CD14-positive monocyte (primary cell): ENCODE measurements around the gene SKOR1. TPM values are rescaled to one million over a fixed set of nuclear protein-coding genes. Genes with fewer than 3 reads are reported as not detected.
A peak's percentile ranks its signal among the peaks of the same experiment; 100 is the strongest.

Source experiments
- DNase-seq, 3 donors: peaks; one replicate each; pipeline ENCODE4 v3.0.0-alpha.2; 2011 to 2022
- H2AFZ ChIP-seq: 2 replicates; pipeline ENCODE4 v1.6.0; 2012; ENCODE audit warnings: mild to moderate bottlenecking, low read depth, low read length, inconsistent platforms; ENCODE audit not compliant: insufficient read depth, poor library complexity, severe bottlenecking
- H3K27ac ChIP-seq, 2 donors: 1 replicate in 1 of 2; 2 replicates in 1 of 2; pipeline ENCODE4 v1.5.1; 2012 to 2013; ENCODE audit warnings: low read length in 2 of 2, control low read depth in 1 of 2, inconsistent platforms in 1 of 2, low read depth in 1 of 2, mild to moderate bottlenecking in 1 of 2
- H3K27me3 ChIP-seq, 2 donors: one replicate each; pipeline versions ENCODE4 v1.6.0 to v1.6.1; 2011 to 2013; ENCODE audit warnings: low read length in 2 of 2; ENCODE audit not compliant: control insufficient read depth in 2 of 2, insufficient read depth in 2 of 2
- H3K36me3 ChIP-seq, 2 donors: replicated peaks in 1 of 2; 1 replicate in 1 of 2; 2 replicates in 1 of 2; pipeline versions ENCODE4 v1.5.1 to v1.6.1; 2012 to 2013; ENCODE audit warnings: low read length in 2 of 2, control low read depth in 1 of 2, inconsistent platforms in 1 of 2, mild to moderate bottlenecking in 1 of 2; ENCODE audit not compliant: insufficient read depth in 2 of 2, control insufficient read depth in 1 of 2
- H3K4me1 ChIP-seq, 2 donors: 1 replicate in 1 of 2; 2 replicates in 1 of 2; pipeline versions ENCODE4 v1.5.1 to v1.6.1; 2012 to 2013; ENCODE audit warnings: low read length in 2 of 2, control low read depth in 1 of 2, inconsistent platforms in 1 of 2, mild to moderate bottlenecking in 1 of 2, moderate library complexity in 1 of 2; ENCODE audit not compliant: insufficient read depth in 2 of 2, control insufficient read depth in 1 of 2
- H3K4me2 ChIP-seq: replicated peaks from 2 replicates; pipeline ENCODE3; 2012; ENCODE audit warnings: low read length, moderate library complexity, mild to moderate bottlenecking; ENCODE audit not compliant: poor library complexity, severe bottlenecking; ENCODE audit errors: extremely low read depth
- H3K4me3 ChIP-seq, 3 experiments: fragments of 200-600 bp in 1 of 3; sonication (generic) in 1 of 3; replicated peaks in 1 of 3; 1 replicate in 2 of 3; 2 replicates in 1 of 3; pipeline ENCODE4 v1.5.1; 2011 to 2013; ENCODE audit warnings: low read length in 3 of 3, mild to moderate bottlenecking in 3 of 3, control low read depth in 2 of 3, low read depth in 2 of 3, inconsistent platforms in 1 of 3, moderate library complexity in 1 of 3
- H3K79me2 ChIP-seq: 2 replicates; pipeline ENCODE4 v1.6.0; 2012; ENCODE audit warnings: mild to moderate bottlenecking, control low read depth, inconsistent platforms, low read length, moderate library complexity; ENCODE audit not compliant: insufficient read depth
- H3K9ac ChIP-seq: 2 replicates; pipeline ENCODE4 v1.6.0; 2017; ENCODE audit warnings: low read length, mild to moderate bottlenecking; ENCODE audit not compliant: insufficient read depth, poor library complexity, severe bottlenecking
- H3K9me3 ChIP-seq, 2 donors: replicated peaks in 1 of 2; 1 replicate in 1 of 2; 2 replicates in 1 of 2; pipeline versions ENCODE4 v1.5.1 to v1.6.1; 2012 to 2013; ENCODE audit warnings: low read length in 2 of 2, control low read depth in 1 of 2; ENCODE audit not compliant: control insufficient read depth in 1 of 2, insufficient read depth in 1 of 2
- H4K20me1 ChIP-seq: 2 replicates; pipeline ENCODE4 v1.6.0; 2012; ENCODE audit warnings: mild to moderate bottlenecking, low read length, control low read depth, moderate library complexity; ENCODE audit not compliant: insufficient read depth
- H3K27ac Mint-ChIP-seq, 7 donors: one replicate each; pipeline ENCODE4 v1.8.0; 2020; ENCODE audit warnings: mild to moderate bottlenecking in 7 of 7, mixed read lengths in 7 of 7, moderate library complexity in 6 of 7, inconsistent platforms in 2 of 7
- H3K27me3 Mint-ChIP-seq, 3 donors: one replicate each; pipeline ENCODE4 v1.8.0; 2021 to 2022; ENCODE audit warnings: low read depth in 3 of 3, mild to moderate bottlenecking in 3 of 3, mixed read lengths in 3 of 3, moderate library complexity in 3 of 3, inconsistent platforms in 1 of 3
- H3K36me3 Mint-ChIP-seq, 2 donors: one replicate each; pipeline ENCODE4 v1.8.0; 2020; ENCODE audit warnings: mixed read lengths in 2 of 2, inconsistent platforms in 1 of 2, mild to moderate bottlenecking in 1 of 2
- H3K4me1 Mint-ChIP-seq: one replicate; pipeline ENCODE4 v1.8.0; 2020; ENCODE audit warnings: mild to moderate bottlenecking, mixed read lengths
- H3K4me3 Mint-ChIP-seq, 2 donors: one replicate each; pipeline ENCODE4 v1.8.0; 2020; ENCODE audit warnings: mild to moderate bottlenecking in 2 of 2, mixed read lengths in 2 of 2, moderate library complexity in 1 of 2
- H3K9me3 Mint-ChIP-seq, 7 donors: one replicate each; pipeline ENCODE4 v1.8.0; 2020 to 2022; ENCODE audit warnings: mixed read lengths in 7 of 7, mild to moderate bottlenecking in 6 of 7, moderate library complexity in 6 of 7, inconsistent platforms in 2 of 7
- CTCF ChIP-seq: fragments of 200-600 bp; IDR thresholded peaks from one replicate; pipeline ENCODE4 v1.8.0; 2022; ENCODE audit warnings: antibody characterized with exemption, mild to moderate bottlenecking
- WGBS: methylation state at CpG from one replicate; pipeline ENCODE4 v1.1.5; 2013; ENCODE audit warnings: missing lambda C conversion rate; ENCODE audit not compliant: insufficient coverage; 5-methylcytosine and 5-hydroxymethylcytosine counted together
- intact Hi-C, 2 donors: fragments of 100-400 bp; cut with micrococcal nuclease; formaldehyde crosslinking; loops; one replicate each; pipeline versions ENCODE4 v1.15.0 to v1.15.1; 2023
- polyA plus RNA-seq, 3 donors: library from polyadenylated mRNA; depleted of rRNA in 1 of 3; unstranded in 2 of 3; stranded (reverse) in 1 of 3; fragments of 300-500 nt in 2 of 3; fragments of >200 nt in 1 of 3; fragmentation: Illumina TruSeq in 2 of 3; gene quantifications; 1 replicate in 2 of 3; 2 replicates in 1 of 3; pipeline ENCODE4 v1.2.3, GENCODE V29; 2012 to 2021

SKOR1 gene
- polyA plus RNA-seq, 3 donors = 0.23 TPM; not detected in 2

GRCh38 chr15:67777773-67778172 is 47.5 kb upstream of the SKOR1 start:
- Mint-ChIP-seq H3K27me3 (peaks cover 0 to 1% (median 0%) of the 10 kb centered on the region in 3 donors), H3K27ac (no peak overlapping the region), H3K9me3 (no peaks in the 10 kb centered on the region), H3K4me3 (no peak overlapping the region), H3K4me1 (peaks cover 22% of the 10 kb centered on the region), H3K36me3 (peaks cover 7 to 20% of the 10 kb centered on the region in 2 donors)
- Histone ChIP-seq H3K4me2 (no peak overlapping the region), H3K9me3 (no peaks in the 10 kb centered on the region), H3K4me3 (no peak overlapping the region), H2AFZ (no peak overlapping the region), H3K27me3 (no peaks in the 10 kb centered on the region), H4K20me1 (no peaks in the 10 kb centered on the region), H3K9ac (no peak overlapping the region), H3K4me1 (peaks cover 18% of the 10 kb centered on the region in 2 donors), H3K36me3 (peaks cover 2 to 13% of the 10 kb centered on the region in 2 donors), H3K27ac (no peak overlapping the region), H3K79me2 (no peaks in the 10 kb centered on the region)
- no peak for DNase-seq
- no CpG with 5 or more reads among the region's 2 CpGs for WGBS
- intact Hi-C loops = no loop called here
- no peak for TF ChIP-seq CTCF

DNA sequence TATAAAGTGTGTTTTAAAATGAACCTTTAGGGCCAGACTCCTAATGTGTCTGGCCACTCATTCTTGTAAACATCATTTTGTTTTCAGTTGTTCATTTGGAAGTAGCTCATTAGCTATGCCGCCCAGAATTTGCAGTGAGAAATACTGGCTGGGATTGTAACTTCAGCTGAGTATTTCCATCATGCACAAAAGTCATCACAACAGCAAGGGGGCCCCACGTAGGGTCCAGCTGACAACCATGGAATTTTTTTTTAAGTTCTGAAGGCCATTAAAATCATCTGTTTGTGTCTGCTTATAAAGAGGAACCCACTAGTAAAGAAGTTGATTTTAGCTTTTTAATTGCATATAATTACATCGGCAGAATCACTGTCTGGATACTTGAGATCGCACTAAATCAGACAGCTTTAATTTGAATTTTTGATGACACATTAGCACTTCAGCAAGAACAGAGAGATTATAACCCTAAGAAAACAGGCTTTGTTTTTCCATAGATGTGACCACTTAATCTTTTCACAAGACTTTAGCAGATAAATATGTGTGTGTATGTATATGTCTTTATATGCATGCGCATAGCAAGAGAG is 46.3 kb upstream of the SKOR1 start:
- H4K20me1 ChIP-seq = no peaks in the 10 kb centered on the region
- H2AFZ ChIP-seq = no peak overlapping the region
- 60% methylated on average over 1 of the region's 5 CpGs for WGBS
- H3K36me3 ChIP-seq = peaks cover 0 to 13% of the 10 kb centered on the region in 2 donors
- H3K9ac ChIP-seq = no peak overlapping the region
- Mint-ChIP-seq H3K27ac (no peak overlapping the region), H3K4me1 (peaks cover 32% of the 10 kb centered on the region), H3K9me3 (no peaks in the 10 kb centered on the region), H3K4me3 (no peak overlapping the region), H3K27me3 (peaks cover 0 to 1% (median 0%) of the 10 kb centered on the region in 3 donors), H3K36me3 (peaks cover 15 to 25% of the 10 kb centered on the region in 2 donors)
- DNase-seq = no peak
- H3K9me3 ChIP-seq = no peaks in the 10 kb centered on the region
- H3K27ac ChIP-seq = peak overlapping the region in 1 of 2 donors; percentile 5
- no peaks in the 10 kb centered on the region for H3K79me2 ChIP-seq
- intact Hi-C loops = no loop called here
- TF ChIP-seq CTCF = no peak
- H3K4me1 ChIP-seq = peaks cover 21 to 23% of the 10 kb centered on the region in 2 donors
- peak overlapping the region in 1 of 3 experiments; percentile 45 for H3K4me3 ChIP-seq
- H3K4me2 ChIP-seq = peak overlapping the region; percentile 51
- no peaks in the 10 kb centered on the region for H3K27me3 ChIP-seq
